NOMO-1 (cell line): Measurements from ENCODE around the gene NUP58.

Source experiments
- DNase-seq, 2 experiments: peaks; one replicate each; lab custom pipeline; 2025; ENCODE audit not compliant: unreplicated experiment in 2 of 2; lab: John Stamatoyannopoulos, UW

NUP58 gene

DNA sequence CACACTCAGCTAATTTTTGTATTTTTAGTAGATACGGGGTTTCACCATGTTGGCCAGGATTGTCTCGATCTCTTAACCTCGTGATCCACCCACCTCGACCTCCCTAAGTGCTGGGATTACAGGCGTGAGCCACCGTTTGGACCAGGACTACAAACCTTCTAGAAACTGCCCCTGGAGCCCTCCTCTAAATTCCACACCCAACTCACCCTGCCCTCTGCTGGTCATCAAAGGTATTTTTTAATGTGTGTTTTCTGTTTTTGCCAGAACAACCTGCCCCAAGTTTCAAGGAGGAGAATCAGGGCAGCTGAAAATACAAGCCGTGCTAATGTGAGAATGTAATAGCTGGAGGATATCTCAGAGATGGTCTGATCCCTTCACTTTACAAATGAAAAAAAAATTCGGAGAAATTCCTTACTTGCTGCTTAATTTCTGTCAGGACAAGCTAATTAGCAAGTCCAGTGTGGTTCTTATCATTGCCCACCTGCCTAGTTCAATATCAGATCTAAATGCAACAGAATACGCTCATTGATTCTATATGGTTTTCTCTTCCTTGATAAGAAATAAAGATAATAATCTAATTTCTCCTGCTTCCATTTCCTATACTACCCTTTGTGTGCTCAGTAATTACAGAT, 74.4 kb downstream of the NUP58 start:
- DNase-seq: peak; percentile 31 to 65

DNA sequence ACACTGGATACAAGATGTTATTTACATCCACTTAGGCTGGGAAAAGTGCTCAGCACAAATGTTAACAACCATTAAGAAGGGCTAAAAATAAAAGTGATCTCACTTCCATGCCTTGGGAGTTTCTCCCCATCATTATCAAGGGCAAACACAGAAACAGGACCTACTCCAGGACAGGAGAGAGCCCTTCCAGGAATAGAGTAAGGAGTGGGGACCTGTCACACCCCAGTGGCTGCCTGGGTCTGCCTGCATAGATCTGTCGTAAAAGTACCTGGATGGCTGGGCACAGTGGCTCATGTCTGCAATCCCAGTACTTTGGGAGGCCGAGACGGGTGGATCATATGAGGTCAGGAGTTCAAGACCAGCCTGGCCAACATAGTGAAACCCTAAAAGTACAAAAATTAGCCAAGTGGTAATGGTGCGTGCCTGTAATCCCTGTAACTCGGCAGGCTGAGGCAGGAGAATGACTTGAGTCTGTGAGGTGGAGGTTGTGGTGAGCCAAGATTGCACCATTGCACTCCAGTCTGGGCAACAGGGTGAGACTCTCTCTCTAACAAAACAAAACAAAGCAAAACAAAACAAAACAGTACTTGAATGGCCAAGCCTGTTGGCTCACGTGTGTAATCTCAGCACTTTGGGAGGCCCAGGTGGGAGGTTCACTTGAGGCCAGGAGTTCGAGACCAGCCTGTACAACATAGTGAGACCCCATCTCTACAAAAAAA, 76.0 kb downstream of the NUP58 start:
- DNase-seq: no peak

DNA sequence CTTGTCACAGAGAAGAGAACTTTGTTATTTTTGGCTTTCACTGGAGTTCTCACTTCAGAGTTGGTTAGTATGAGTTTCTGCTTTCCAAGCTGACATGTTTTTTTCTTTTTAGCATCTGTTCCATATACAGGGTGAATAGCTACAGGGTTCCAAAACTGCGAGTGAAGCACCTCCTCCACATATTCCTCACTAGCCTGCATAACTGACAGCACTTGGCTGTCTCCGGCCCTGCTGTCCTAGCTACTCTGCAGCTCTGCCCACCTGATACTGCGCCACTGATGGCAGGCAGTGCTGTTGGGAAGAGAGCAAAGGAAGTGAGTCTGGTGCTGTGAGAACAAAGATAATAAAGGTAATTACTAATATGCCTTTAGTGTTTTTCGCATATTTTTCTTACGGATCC, 77.1 kb downstream of the NUP58 start:
- no peak for DNase-seq

DNA sequence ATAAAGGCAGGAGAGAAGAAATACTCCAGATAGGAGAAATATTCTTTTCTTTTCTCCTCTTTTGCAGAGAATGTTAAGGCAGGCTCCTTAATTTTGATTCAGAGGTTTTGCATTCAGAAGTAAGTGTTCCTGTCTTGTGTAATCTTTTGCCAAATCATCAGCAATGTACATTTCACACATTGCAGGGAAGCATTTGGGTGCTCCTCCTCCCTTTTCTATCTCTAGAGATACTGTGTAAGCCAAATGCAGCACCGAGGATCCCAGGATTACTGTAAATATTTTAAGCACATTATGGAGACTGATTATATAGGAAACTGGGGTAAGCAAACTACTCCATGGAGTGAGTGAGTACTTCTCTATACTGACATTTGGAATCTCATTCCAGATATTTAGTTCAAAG, 77.6 kb downstream of the NUP58 start:
- no peak for DNase-seq

GRCh38 chr13:25380082-25380481, 78.7 kb downstream of the NUP58 start:
- DNase-seq: no peak

DNA sequence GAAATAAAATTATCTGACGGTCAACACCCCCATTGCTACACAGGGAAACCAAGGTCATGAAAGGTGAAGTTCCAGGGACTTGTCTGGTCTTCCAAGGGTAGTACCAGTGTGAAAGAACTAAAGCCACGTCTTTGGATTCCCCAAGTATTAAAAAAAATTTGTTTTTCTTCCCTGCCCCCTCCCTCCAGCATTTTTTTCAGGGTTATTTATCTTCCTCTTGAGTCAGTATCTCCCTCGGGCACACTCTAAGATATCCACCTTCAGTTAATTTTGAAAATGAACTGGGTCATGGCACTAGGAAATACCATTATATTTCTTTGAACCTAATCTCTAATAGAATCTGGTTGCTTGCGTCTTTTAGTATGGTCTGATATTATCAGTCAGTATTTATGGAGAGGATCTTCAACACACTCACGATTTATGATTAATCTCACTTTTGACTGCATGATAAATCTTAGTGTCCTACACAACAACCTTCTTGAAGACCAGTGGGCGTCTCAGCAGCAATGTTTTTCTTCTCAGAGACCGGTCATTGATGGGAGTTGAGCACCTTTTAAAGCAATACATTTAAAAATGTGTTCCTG, 79.4 kb downstream of the NUP58 start:
- DNase-seq: no peak

GRCh38 chr13:25384758-25385410, 83.5 kb downstream of the NUP58 start:
- DNase-seq: no peak

- DNase-seq: no peak
These were observed 90.5 kb downstream of the NUP58 start for GRCh38 chr13:25391932-25392331.
